ENCODE results near the gene HDAC4.

Gene HDAC4

DNA sequence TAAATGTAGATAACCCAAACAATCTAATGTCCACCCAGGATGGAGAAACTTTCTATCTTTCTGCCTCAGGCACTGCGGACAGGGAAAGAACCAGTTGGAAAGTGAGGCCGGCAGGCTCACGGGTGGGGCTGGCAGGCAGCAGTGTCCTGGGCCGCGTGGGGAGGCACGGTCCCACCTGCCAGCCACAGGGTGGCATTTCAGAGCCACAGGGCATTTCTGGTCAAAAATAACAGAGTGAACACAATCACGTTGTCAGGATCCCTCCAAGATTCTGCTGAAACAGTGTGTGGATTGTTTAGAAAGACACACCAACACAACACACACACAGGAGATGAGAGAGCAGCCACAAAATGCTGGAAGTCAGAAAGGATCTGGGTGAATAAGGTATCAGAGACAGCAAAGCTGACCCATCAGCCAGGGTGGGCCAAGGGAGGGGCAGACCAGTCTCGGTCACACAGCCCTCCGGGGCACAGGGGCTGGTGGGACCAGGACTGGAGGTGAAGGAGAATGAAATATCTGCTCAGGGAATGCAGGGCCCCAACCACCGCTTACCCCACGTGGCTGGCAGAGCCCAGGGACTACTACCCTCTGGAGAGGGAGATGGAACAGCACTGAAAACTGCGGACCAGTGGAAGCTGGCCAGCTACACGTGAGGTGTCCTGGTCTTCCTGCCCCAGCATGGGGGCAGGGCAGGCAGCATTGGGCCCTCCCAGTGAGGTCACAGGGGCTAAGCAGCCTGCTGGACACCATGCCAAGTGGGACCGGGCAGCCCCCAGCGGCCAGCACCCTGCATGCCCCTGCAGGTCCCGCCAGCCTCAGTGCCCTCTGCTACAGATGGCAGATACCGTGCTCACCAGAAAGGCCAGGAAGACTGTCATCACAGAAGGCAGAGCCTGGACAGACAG, 173.9 kb downstream of the HDAC4 start:
- H3K36me3 ChIP-seq (ENCODE audit: insufficient read depth, low read length): no peaks in the 10 kb centered on the region
- H3K4me1 ChIP-seq (ENCODE audit: insufficient read depth, low read length): peaks cover 27% of the 10 kb centered on the region
- WGBS: 93% methylated on average over 17 of the region's 17 CpGs
- no peak overlapping the region for H3K4me3 ChIP-seq (ENCODE audit: low read length)
- H3K27ac ChIP-seq (ENCODE audit: low read depth, low read length): no peak overlapping the region
- H3K27me3 ChIP-seq (ENCODE audit: insufficient read depth, low read length): no peaks in the 10 kb centered on the region
- H3K9ac ChIP-seq (ENCODE audit: low read depth, low read length): no peak overlapping the region
- no peaks in the 10 kb centered on the region for H3K9me3 ChIP-seq (ENCODE audit: insufficient read depth, low read depth, low read length)

- no peaks in the 10 kb centered on the region for H3K36me3 ChIP-seq (ENCODE audit: insufficient read depth, low read length)
- no peaks in the 10 kb centered on the region for H3K9me3 ChIP-seq (ENCODE audit: insufficient read depth, low read depth, low read length)
- WGBS: 89% methylated on average over 13 of the region's 13 CpGs
- H3K27me3 ChIP-seq (ENCODE audit: insufficient read depth, low read length): no peaks in the 10 kb centered on the region
- H3K4me3 ChIP-seq (ENCODE audit: low read length): no peak overlapping the region
- H3K27ac ChIP-seq (ENCODE audit: low read depth, low read length): no peak overlapping the region
- peaks cover 29% of the 10 kb centered on the region for H3K4me1 ChIP-seq (ENCODE audit: insufficient read depth, low read length)
- H3K9ac ChIP-seq (ENCODE audit: low read depth, low read length): no peak overlapping the region
Observed at GRCh38 chr2:239225871-239226561, 174.8 kb downstream of the HDAC4 start.

- H3K9ac ChIP-seq (ENCODE audit: low read depth, low read length): no peak overlapping the region
- no peaks in the 10 kb centered on the region for H3K27me3 ChIP-seq (ENCODE audit: insufficient read depth, low read length)
- peaks cover 29% of the 10 kb centered on the region for H3K4me1 ChIP-seq (ENCODE audit: insufficient read depth, low read length)
- H3K4me3 ChIP-seq (ENCODE audit: low read length): no peak overlapping the region
- 82% methylated on average over 12 of the region's 13 CpGs for WGBS
- no peak overlapping the region for H3K27ac ChIP-seq (ENCODE audit: low read depth, low read length)
- no peaks in the 10 kb centered on the region for H3K9me3 ChIP-seq (ENCODE audit: insufficient read depth, low read depth, low read length)
- H3K36me3 ChIP-seq (ENCODE audit: insufficient read depth, low read length): no peaks in the 10 kb centered on the region
Observed at GRCh38 chr2:239225371-239225851, 175.4 kb downstream of the HDAC4 start.

- Histone ChIP-seq H3K9me3 (ENCODE audit: insufficient read depth, low read depth, low read length) (no peaks in the 10 kb centered on the region), H3K27ac (ENCODE audit: low read depth, low read length) (no peak overlapping the region), H3K27me3 (ENCODE audit: insufficient read depth, low read length) (no peaks in the 10 kb centered on the region), H3K4me1 (ENCODE audit: insufficient read depth, low read length) (peaks cover 28% of the 10 kb centered on the region), H3K36me3 (ENCODE audit: insufficient read depth, low read length) (no peaks in the 10 kb centered on the region), H3K9ac (ENCODE audit: low read depth, low read length) (no peak overlapping the region), H3K4me3 (ENCODE audit: low read length) (no peak overlapping the region)
- 90% methylated on average over 2 of the region's 2 CpGs for WGBS
Observed at GRCh38 chr2:239224955-239225354, 175.9 kb downstream of the HDAC4 start.

DNA sequence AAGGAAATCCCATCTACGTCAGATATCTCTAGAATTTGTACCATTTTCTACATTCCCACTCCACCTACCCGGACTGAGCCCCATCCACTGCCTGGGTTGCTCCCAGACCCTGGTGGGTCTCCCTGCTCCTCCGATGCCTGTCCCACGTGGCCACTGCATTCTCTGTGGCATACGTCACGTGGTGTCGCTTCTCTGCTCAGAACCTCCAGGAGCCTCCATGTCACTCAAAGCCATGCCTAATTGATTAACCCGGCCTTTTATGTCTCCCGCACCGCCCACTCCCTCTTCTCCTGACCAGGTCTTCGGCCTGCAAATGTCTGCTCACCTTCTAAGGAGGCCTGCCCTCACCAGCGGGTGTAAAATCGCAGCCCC, 176.6 kb downstream of the HDAC4 start:
- Histone ChIP-seq H3K4me1 (ENCODE audit: insufficient read depth, low read length) (peaks cover 24% of the 10 kb centered on the region), H3K27ac (ENCODE audit: low read depth, low read length) (no peak overlapping the region), H3K9ac (ENCODE audit: low read depth, low read length) (no peak overlapping the region), H3K27me3 (ENCODE audit: insufficient read depth, low read length) (no peaks in the 10 kb centered on the region), H3K4me3 (ENCODE audit: low read length) (no peak overlapping the region), H3K9me3 (ENCODE audit: insufficient read depth, low read depth, low read length) (no peaks in the 10 kb centered on the region), H3K36me3 (ENCODE audit: insufficient read depth, low read length) (no peaks in the 10 kb centered on the region)
- 86% methylated on average over 13 of the region's 13 CpGs for WGBS

DNA sequence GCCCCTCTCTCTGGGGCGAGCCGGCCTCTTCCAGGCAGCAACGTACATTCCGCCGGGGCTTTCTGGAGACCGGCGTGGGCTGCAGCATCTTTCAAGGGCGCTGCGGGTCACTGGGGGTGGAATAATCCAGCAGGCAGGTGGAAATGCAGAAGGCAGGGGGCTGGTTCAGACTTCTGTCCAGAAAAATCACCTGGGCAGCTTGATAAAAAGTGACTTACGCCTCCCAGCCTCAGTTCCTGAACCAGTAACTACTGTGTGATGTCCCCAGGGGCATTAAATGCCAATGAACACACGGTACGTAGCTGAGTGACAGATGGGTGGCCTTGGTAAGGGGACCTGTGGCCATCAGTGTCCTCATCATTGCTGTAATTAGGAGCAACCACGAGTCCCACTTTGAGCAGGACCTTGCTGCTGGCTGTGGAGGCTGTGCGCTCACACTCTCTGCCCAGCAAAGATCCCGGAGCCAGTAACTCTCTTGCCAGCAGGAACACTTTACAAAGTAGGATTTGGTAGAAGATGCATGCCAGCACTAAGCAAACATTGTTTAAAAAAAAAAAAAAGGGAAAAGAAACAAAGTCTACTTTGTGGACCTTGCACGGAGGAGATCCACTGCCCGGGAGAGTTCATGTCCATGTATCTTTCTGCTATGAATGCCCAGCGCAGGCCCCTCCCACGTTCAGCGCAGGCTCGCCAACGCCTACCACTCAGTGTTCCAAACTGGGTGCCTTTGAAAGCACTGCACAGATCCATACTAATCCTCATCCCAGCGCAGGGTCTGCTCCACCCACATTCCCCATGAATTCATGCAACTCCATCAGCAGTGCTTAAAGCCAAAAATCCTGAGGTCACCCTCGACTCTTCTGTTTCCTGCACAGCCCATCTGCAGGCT, 177.3 kb downstream of the HDAC4 start:
- Histone ChIP-seq H3K9ac (ENCODE audit: low read depth, low read length) (no peak overlapping the region), H3K9me3 (ENCODE audit: insufficient read depth, low read depth, low read length) (no peaks in the 10 kb centered on the region), H3K27ac (ENCODE audit: low read depth, low read length) (no peak overlapping the region), H3K27me3 (ENCODE audit: insufficient read depth, low read length) (no peaks in the 10 kb centered on the region), H3K4me3 (ENCODE audit: low read length) (no peak overlapping the region), H3K4me1 (ENCODE audit: insufficient read depth, low read length) (peaks cover 24% of the 10 kb centered on the region), H3K36me3 (ENCODE audit: insufficient read depth, low read length) (no peaks in the 10 kb centered on the region)
- WGBS: 95% methylated on average over 24 of the region's 24 CpGs

DNA sequence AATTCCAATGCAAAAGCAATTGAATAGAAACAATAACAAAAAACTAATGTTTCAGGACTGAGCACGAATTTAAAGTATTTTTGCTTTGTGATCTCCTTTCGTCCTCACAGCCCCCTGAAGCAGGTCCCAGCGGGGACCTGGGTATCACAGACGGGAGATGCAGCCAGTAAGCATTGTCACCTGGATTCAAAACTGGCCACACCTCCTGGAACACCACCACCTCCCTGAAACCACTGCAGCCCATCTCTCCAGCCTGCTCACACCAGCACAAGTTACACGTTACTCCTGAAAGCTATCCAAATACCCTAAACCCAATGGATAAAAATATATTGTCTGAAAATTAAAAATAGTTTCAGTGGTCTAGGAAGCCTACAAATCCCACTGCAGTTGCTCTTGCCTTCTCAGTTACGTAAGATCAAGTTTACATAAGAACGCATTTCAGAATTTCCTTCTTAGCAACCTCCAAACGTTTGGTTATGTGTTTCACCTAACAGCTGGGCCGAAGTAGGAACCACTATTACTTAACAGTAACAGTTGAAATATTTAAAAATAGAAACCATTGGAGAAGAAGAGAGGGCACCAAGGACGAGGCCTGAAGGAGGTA, 178.0 kb downstream of the HDAC4 start:
- Histone ChIP-seq H3K27ac (ENCODE audit: low read depth, low read length) (no peak overlapping the region), H3K27me3 (ENCODE audit: insufficient read depth, low read length) (no peaks in the 10 kb centered on the region), H3K4me1 (ENCODE audit: insufficient read depth, low read length) (peaks cover 24% of the 10 kb centered on the region), H3K4me3 (ENCODE audit: low read length) (no peak overlapping the region), H3K9me3 (ENCODE audit: insufficient read depth, low read depth, low read length) (no peaks in the 10 kb centered on the region), H3K36me3 (ENCODE audit: insufficient read depth, low read length) (no peaks in the 10 kb centered on the region), H3K9ac (ENCODE audit: low read depth, low read length) (no peak overlapping the region)
- 86% methylated on average over 9 of the region's 10 CpGs for WGBS

GRCh38 chr2:239222312-239222660, 178.5 kb downstream of the HDAC4 start:
- H3K4me1 ChIP-seq (ENCODE audit: insufficient read depth, low read length): peaks cover 24% of the 10 kb centered on the region
- H3K9ac ChIP-seq (ENCODE audit: low read depth, low read length): no peak overlapping the region
- no peak overlapping the region for H3K27ac ChIP-seq (ENCODE audit: low read depth, low read length)
- WGBS: 75% methylated on average over 2 of the region's 2 CpGs
- no peaks in the 10 kb centered on the region for H3K9me3 ChIP-seq (ENCODE audit: insufficient read depth, low read depth, low read length)
- no peak overlapping the region for H3K4me3 ChIP-seq (ENCODE audit: low read length)
- H3K36me3 ChIP-seq (ENCODE audit: insufficient read depth, low read length): no peaks in the 10 kb centered on the region
- H3K27me3 ChIP-seq (ENCODE audit: insufficient read depth, low read length): no peaks in the 10 kb centered on the region

DNA sequence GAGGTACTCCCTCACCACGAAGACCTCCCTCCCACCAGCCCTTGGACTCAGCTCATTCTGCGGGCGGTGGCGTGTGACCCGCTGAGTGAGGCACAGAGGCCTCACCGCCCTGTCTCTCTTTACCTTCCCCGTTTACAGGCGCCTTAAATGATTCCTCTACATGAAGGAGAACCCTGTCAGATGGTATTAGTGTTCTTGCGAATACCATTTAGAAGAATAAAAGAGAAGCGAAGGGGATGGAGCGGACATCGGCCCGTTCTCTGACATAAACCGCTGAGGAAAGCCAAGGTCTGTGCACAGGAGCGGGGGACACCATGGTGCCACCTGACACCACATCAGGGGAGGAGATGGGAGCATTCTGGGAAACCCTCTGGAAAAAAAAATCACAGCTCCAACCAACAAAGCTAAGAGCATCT, 179.8 kb downstream of the HDAC4 start:
- H3K9ac ChIP-seq (ENCODE audit: low read depth, low read length): no peak overlapping the region
- H3K9me3 ChIP-seq (ENCODE audit: insufficient read depth, low read depth, low read length): no peaks in the 10 kb centered on the region
- no peak overlapping the region for H3K4me3 ChIP-seq (ENCODE audit: low read length)
- 94% methylated on average over 15 of the region's 15 CpGs for WGBS
- H3K36me3 ChIP-seq (ENCODE audit: insufficient read depth, low read length): no peaks in the 10 kb centered on the region
- no peak overlapping the region for H3K27ac ChIP-seq (ENCODE audit: low read depth, low read length)
- peaks cover 20% of the 10 kb centered on the region for H3K4me1 ChIP-seq (ENCODE audit: insufficient read depth, low read length)
- no peaks in the 10 kb centered on the region for H3K27me3 ChIP-seq (ENCODE audit: insufficient read depth, low read length)

DNA sequence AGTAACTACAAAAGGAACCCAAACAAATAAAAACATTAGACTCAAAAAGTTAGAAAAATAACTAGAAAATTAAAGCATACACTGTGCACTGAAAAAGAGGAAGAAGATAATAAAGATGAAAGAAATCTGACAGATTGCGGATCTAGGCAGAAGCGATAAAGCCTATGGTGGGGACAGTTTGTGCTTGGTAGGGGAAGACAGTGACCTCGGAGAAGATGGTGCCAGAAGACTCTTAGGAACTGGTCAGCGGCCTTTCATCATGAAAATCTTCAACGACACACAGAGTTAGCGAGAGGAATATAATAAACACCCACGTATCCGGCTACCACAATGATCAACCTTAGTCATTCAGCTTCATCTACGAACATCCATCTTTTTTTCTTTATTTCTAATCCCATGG, 180.5 kb downstream of the HDAC4 start:
- WGBS: 97% methylated on average over 9 of the region's 9 CpGs
- Histone ChIP-seq H3K4me3 (ENCODE audit: low read length) (no peak overlapping the region), H3K27me3 (ENCODE audit: insufficient read depth, low read length) (no peaks in the 10 kb centered on the region), H3K27ac (ENCODE audit: low read depth, low read length) (no peak overlapping the region), H3K4me1 (ENCODE audit: insufficient read depth, low read length) (peaks cover 13% of the 10 kb centered on the region), H3K9me3 (ENCODE audit: insufficient read depth, low read depth, low read length) (no peaks in the 10 kb centered on the region), H3K9ac (ENCODE audit: low read depth, low read length) (no peak overlapping the region), H3K36me3 (ENCODE audit: insufficient read depth, low read length) (no peaks in the 10 kb centered on the region)
